CD4-positive, alpha-beta T cell (primary cell): ENCODE data around the gene FBXL15. TPM values are rescaled to one million over a fixed set of nuclear protein-coding genes. Genes with fewer than 3 reads are reported as not detected.

ENCODE experiments used
- ATAC-seq: fragments of 200-7000 bp; cut with Tn5 transposase; one replicate; pipeline ENCODE4 v1.10.0; 2022; ENCODE audit warnings: mild to moderate bottlenecking; ENCODE audit not compliant: poor library complexity
- CTCF ChIA-PET: fragments of 350-600 bp; sonication (Branson Sonifier 250); formaldehyde crosslinking; loops from one replicate; lab custom pipeline; 2021; ENCODE audit warnings: antibody characterized with exemption, inconsistent platforms; lab: Charles Lee
- POLR2A ChIA-PET: fragments of 350-600 bp; sonication (Branson Sonifier 250); formaldehyde crosslinking; loops from one replicate; lab custom pipeline; 2021; ENCODE audit warnings: antibody characterized with exemption, inconsistent platforms; lab: Charles Lee
- DNase-seq, 14 experiments: peaks; one replicate each; pipeline ENCODE4 v3.0.0-alpha.2; 2013 to 2020; ENCODE audit warnings: mixed read lengths in 2 of 14
- H3K27ac ChIP-seq, 2 donors: one replicate each; pipeline versions ENCODE4 v1.5.1 to v1.7.0; 2013; ENCODE audit warnings: low read length in 2 of 2, low read depth in 1 of 2, mild to moderate bottlenecking in 1 of 2
- H3K27me3 ChIP-seq, 2 experiments: 1 replicate in 1 of 2; 2 replicates in 1 of 2; pipeline versions ENCODE4 v1.6.1 to v1.7.0; 2013; ENCODE audit warnings: low read length in 2 of 2, control low read depth in 1 of 2, mild to moderate bottlenecking in 1 of 2, moderate library complexity in 1 of 2; ENCODE audit not compliant: insufficient read depth in 2 of 2, control insufficient read depth in 1 of 2
- H3K36me3 ChIP-seq: one replicate; pipeline ENCODE4 v1.6.1; 2013; ENCODE audit warnings: low read length, control low read depth; ENCODE audit not compliant: insufficient read depth
- H3K4me1 ChIP-seq: one replicate; pipeline ENCODE4 v1.6.1; 2013; ENCODE audit warnings: low read length, control low read depth; ENCODE audit not compliant: insufficient read depth
- H3K4me3 ChIP-seq: one replicate; pipeline ENCODE4 v1.5.1; 2013; ENCODE audit warnings: mild to moderate bottlenecking, low read length, moderate library complexity
- H3K9me3 ChIP-seq, 2 experiments: 1 replicate in 1 of 2; 2 replicates in 1 of 2; pipeline versions ENCODE4 v1.6.1 to v1.7.0; 2013; ENCODE audit warnings: low read length in 2 of 2, mild to moderate bottlenecking in 2 of 2, control low read depth in 1 of 2, moderate library complexity in 1 of 2; ENCODE audit not compliant: control insufficient read depth in 1 of 2, insufficient read depth in 1 of 2
- H3K27ac Mint-ChIP-seq: one replicate; pipeline ENCODE4 v1.8.0; 2020; ENCODE audit warnings: mixed read lengths
- H3K27me3 Mint-ChIP-seq: one replicate; pipeline ENCODE4 v1.8.0; 2021; ENCODE audit warnings: mixed read lengths
- H3K36me3 Mint-ChIP-seq: one replicate; pipeline ENCODE4 v1.8.0; 2021; ENCODE audit warnings: low read depth, mixed read lengths
- H3K4me1 Mint-ChIP-seq: one replicate; pipeline ENCODE4 v1.8.0; 2021; ENCODE audit warnings: low read depth, mixed read lengths
- H3K4me3 Mint-ChIP-seq: one replicate; pipeline ENCODE4 v1.8.0; 2020; ENCODE audit warnings: mild to moderate bottlenecking, mixed read lengths
- H3K9me3 Mint-ChIP-seq: one replicate; pipeline ENCODE4 v1.8.0; 2020; ENCODE audit warnings: mixed read lengths
- intact Hi-C, 2 experiments: fragments of 100-400 bp; cut with DNase I in 1 of 2; cut with micrococcal nuclease in 1 of 2; formaldehyde crosslinking; loops; one replicate each; pipeline versions ENCODE4 v1.15.1 to v1.9.0; 2023 to 2025; cut with DNase I, micrococcal nuclease
- total RNA-seq, 174 experiments: library from RNA in 2 of 174; stranded (reverse) in 2 of 174; gene quantifications; one replicate each; pipeline ENCODE4 v1.2.3 and lab custom pipeline; 2021 to 2026
- TF ChIP-seq, protein P1 (sequence below): fragments of 200-600 bp; IDR thresholded peaks from one replicate; pipeline ENCODE4 v1.8.0; 2022; ENCODE audit warnings: antibody characterized with exemption, mild to moderate bottlenecking

The FBXL15 gene
- total RNA-seq, 2 experiments from 2014 or later: 10.2 to 10.4 TPM

DNA sequence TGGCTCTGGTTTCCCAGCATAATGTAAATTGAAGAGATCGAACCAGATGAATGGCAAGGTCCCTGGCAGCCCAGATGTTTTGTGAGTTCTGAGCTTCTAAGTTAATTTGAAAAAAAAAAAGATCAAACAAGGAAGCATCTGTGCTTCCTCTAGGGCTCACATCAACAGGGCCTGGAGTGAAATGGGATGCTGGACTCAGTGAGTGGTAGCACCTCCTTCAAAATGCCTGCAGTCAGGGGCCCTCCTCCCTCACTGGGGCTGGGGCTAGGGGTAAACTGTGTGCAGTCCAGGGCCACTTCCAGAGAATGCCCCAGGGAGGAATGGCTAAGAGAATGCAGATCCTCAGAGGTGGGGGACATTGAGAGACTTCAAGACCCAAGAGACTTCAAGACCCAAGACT lies 17.7 kb downstream of the FBXL15 start:
- no peak overlapping the region for H3K27ac ChIP-seq
- H3K27me3 ChIP-seq: no peaks in the 10 kb centered on the region
- POLR2A ChIA-PET: no interaction called here
- no peaks in the 10 kb centered on the region for H3K36me3 ChIP-seq
- Mint-ChIP-seq H3K9me3 (no peaks in the 10 kb centered on the region), H3K4me3 (no peak overlapping the region), H3K27me3 (no peaks in the 10 kb centered on the region), H3K27ac (no peak overlapping the region), H3K36me3 (no peaks in the 10 kb centered on the region), H3K4me1 (peaks cover 46% of the 10 kb centered on the region)
- ATAC-seq (no peak), DNase-seq (no peak)
- intact Hi-C loops: no loop called here
- TF ChIP-seq, protein P1, sequence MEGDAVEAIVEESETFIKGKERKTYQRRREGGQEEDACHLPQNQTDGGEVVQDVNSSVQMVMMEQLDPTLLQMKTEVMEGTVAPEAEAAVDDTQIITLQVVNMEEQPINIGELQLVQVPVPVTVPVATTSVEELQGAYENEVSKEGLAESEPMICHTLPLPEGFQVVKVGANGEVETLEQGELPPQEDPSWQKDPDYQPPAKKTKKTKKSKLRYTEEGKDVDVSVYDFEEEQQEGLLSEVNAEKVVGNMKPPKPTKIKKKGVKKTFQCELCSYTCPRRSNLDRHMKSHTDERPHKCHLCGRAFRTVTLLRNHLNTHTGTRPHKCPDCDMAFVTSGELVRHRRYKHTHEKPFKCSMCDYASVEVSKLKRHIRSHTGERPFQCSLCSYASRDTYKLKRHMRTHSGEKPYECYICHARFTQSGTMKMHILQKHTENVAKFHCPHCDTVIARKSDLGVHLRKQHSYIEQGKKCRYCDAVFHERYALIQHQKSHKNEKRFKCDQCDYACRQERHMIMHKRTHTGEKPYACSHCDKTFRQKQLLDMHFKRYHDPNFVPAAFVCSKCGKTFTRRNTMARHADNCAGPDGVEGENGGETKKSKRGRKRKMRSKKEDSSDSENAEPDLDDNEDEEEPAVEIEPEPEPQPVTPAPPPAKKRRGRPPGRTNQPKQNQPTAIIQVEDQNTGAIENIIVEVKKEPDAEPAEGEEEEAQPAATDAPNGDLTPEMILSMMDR: no peak
- peaks cover 49% of the 10 kb centered on the region for H3K4me1 ChIP-seq
- H3K4me3 ChIP-seq: no peak overlapping the region
- CTCF ChIA-PET: no interaction called here
- H3K9me3 ChIP-seq: no peaks in the 10 kb centered on the region

- no peak overlapping the region for H3K4me3 Mint-ChIP-seq
- no peak overlapping the region for H3K27ac Mint-ChIP-seq
- H3K36me3 Mint-ChIP-seq: peaks cover 3% of the 10 kb centered on the region
- peaks cover 8% of the 10 kb centered on the region for H3K4me1 Mint-ChIP-seq
- no peak for ATAC-seq
- intact Hi-C loops: no loop called here
- Histone ChIP-seq H3K36me3 (no peaks in the 10 kb centered on the region), H3K27me3 (no peaks in the 10 kb centered on the region), H3K9me3 (no peaks in the 10 kb centered on the region), H3K4me3 (no peak overlapping the region), H3K4me1 (peaks cover 10% of the 10 kb centered on the region), H3K27ac (no peak overlapping the region)
- no peaks in the 10 kb centered on the region for H3K27me3 Mint-ChIP-seq
- ChIA-PET CTCF (no interaction called here), POLR2A (no interaction called here)
- TF ChIP-seq, protein P1: no peak
- no peak for DNase-seq
- no peaks in the 10 kb centered on the region for H3K9me3 Mint-ChIP-seq
Measured at GRCh38 chr10:102444851-102445250, 24.2 kb downstream of the FBXL15 start.

DNA sequence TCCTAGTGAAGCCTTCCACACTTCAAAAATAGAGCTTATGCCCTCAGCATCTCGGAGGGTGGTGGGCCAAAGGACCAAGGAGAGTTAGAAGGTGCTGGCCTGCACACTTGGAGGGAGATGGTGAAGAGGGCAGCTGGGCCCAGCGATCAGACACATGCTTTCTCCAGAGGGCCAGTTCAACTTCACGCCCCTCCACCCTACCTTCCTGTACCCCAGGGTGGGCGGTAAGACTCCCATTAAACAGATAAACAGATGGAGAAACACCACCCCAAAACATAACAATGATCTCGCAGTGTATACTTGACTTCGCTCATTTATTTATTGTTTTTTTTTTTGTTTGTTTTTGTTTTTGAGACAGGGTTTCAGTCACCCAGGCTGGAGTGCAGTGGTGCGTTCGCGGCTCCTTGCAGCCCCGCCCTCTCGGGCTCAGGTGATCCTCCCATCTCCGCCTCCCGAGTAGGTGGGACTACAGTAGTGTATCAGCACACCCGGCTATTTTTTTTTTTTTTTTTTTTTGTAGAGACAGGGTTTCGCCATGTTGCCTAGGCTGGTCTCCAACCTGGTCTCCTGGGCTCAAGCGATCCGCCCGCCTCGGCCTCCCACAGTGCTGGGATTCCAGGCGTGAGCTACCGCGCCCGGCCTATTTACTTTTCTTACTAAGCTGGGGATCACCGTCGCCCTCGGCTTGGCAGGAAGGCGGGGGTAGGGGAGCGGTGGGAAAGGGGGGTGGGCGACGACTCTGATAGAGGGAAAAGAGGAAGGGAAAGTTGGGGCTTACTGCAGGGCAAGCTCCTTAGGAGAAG lies 28.9 kb downstream of the FBXL15 start:
- H3K9me3 ChIP-seq: no peaks in the 10 kb centered on the region
- CTCF ChIA-PET: interaction anchor here (0.7 to 4.1 kb wide), 7 partner anchors 12 to 500 kb away, joined by 3 to 19 read pairs (median 4); partner anchors contain the start of gene FBXL15
- intact Hi-C loops: loop anchor here (1.0 to 5.0 kb wide), 6 partner anchors 15 to 55 kb away; partner anchors contain the start of genes ACTR1A (in 1 of the 2), CUEDC2 (in 1 of the 2), NFKB2 (in 1 of the 2) and SUFU (in 1 of the 2)
- H3K36me3 ChIP-seq: peaks cover 3% of the 10 kb centered on the region
- peaks cover 22% of the 10 kb centered on the region for H3K36me3 Mint-ChIP-seq
- POLR2A ChIA-PET: interaction anchor here (1.0 to 6.8 kb wide), 19 partner anchors 12 to 331 kb away, joined by 3 to 131 read pairs (median 6); partner anchors contain the start of genes ACTR1A, CUEDC2, FBXL15 and GBF1
- no peaks in the 10 kb centered on the region for H3K27me3 Mint-ChIP-seq
- peaks cover 21% of the 10 kb centered on the region for H3K4me1 Mint-ChIP-seq
- H3K4me3 ChIP-seq: peak overlapping the region; percentile 83
- no peaks in the 10 kb centered on the region for H3K27me3 ChIP-seq
- H3K27ac Mint-ChIP-seq: peak overlapping the region; percentile 78
- no peaks in the 10 kb centered on the region for H3K9me3 Mint-ChIP-seq
- peaks cover 41% of the 10 kb centered on the region for H3K4me1 ChIP-seq
- peak overlapping the region; percentile 94 for H3K4me3 Mint-ChIP-seq
- peak; percentile 74 for ATAC-seq
- TF ChIP-seq, protein P1: no peak
- DNase-seq: peak; percentile 73 to 95 (median 84)
- H3K27ac ChIP-seq: peak overlapping the region; percentile 79 to 80
